Suppressor macrophage (primary cell): ENCODE measurements around the gene NT5C2.
"Not testable (repeated sequence)": the region's sequence is repeated elsewhere in the genome, so short reads cannot be mapped to it uniquely, and the experiment has no call there.

ENCODE experiments used
- DNase-seq, 4 experiments: peaks; one replicate each; pipeline ENCODE4 v3.0.0-alpha.2; 2020 to 2022

The NT5C2 gene

DNA sequence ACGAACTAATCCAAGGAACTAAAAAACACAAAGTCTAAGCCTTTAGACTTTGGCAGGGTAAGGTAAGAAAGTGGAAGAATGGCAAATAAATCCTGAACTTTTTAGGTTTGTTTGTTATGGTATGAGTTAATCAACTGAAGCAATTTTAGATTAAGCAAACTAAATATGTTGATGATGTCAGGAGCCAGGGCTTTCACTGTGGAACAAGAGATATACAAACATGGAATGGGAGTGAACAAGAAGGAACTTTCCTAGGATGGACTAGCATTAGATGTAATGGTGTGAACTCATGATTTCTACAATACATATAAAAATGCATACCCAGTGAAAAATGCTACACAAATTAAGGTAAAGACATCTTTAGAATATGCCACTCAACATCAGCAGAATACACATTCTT, 35.8 kb downstream of the NT5C2 start:
- no peak for DNase-seq

DNA sequence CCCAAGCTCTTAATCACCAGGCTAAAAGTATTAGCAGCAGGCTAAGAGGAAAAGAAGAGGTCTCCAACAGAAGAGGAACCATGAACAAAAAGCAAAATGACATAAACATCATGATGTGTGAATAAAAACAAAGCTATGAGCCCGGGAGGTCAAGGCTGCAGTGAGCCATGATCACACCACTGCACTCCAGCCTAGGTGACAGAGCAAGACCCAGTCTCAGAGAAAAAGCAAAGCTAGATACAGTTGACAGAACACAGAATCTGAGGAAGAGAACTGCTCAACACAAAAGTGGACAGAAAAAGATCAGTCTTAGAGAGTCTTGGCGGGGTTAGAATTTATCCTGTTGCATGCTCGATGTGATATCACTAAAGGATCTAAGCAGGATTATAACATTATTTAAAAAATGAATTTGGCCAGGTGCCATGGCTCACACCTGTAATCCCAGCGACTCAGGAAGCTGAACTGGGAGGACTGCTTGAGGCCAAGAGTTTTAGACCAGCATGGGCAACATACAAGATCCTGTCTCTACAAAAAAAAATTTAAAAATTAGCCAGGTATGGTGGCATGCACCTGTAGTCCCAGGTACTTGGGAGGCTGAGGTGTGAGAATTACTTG, 37.5 kb downstream of the NT5C2 start:
- peak; percentile 13 to 63 (median 46) for DNase-seq

DNA sequence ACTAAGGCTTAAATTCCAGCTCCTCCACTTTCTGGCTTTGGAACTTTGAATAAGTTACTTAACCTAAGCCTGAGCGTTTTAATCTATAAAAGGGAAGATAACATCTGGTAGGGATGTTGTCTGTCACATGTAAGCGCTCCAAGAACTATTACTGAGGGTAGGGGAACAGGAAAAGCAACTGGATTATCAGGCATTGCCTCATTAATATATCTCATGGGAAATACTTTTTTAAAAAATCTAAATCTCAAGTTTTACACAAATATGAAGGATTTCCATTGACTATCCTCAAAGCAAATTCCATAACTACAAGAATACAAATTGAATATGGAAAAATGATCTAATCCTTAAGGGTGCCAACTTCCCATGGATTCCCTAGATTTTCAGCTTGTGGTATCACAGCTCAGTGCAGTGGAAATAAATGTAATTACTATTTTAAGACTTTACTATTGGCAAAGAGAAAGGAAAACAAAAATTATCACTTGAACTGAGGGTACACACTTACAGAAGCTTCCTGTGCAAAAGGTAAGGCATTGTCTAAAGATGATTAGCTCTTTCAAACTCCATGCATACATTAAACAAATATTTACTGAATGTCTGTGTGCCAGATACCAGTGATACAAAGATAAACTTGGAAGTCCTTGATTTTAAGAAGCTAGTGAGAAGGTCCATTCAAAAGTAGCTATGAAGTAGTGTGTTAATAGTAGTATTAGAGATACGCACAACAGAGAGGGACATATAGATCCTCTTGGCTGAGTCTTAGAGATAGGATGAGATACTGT, 38.4 kb downstream of the NT5C2 start:
- peak in 1 of 4 experiments; percentile 27 for DNase-seq

DNA sequence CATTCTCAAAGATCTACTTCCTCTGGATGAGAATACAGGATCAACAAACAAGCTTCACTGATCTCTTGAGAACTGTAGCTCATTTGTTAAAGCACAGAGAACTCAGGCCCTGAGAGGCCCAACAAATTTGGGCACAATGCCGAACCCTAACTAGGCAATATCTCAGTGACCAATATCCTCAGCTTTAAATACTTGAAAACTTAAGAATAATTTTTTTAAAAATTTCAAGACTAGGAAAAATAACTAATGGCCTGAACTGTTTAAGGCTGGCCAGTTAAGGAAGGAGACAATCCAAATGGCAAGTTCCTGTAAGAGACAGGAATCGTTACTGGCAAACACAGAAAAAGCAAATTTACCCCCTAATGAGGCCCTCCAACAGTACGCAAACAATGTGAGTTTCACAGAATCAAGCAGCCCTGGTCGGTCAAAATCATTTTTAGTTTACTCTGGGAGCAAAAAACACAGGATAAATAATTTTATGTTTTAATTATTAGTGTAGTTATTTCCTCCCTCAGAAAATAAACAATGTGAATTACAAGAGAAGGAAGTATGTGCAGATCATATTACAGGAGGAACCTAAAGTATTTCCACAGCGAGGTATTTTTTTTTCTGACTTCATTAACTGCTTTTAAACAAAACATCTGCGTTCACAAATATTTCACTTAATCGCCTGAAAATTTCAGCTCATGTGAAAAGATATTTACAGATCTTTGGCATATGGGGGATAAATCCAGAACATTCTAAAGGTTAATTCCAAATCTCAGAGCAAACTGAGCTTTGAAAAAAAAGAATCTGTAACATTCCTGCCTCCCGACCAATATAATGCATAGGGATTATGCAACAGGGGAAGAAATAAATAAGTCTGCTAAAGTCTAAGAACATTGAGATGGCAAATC, 39.5 kb downstream of the NT5C2 start:
- peak in 2 of 4 experiments; percentile 25 to 38 for DNase-seq

DNA sequence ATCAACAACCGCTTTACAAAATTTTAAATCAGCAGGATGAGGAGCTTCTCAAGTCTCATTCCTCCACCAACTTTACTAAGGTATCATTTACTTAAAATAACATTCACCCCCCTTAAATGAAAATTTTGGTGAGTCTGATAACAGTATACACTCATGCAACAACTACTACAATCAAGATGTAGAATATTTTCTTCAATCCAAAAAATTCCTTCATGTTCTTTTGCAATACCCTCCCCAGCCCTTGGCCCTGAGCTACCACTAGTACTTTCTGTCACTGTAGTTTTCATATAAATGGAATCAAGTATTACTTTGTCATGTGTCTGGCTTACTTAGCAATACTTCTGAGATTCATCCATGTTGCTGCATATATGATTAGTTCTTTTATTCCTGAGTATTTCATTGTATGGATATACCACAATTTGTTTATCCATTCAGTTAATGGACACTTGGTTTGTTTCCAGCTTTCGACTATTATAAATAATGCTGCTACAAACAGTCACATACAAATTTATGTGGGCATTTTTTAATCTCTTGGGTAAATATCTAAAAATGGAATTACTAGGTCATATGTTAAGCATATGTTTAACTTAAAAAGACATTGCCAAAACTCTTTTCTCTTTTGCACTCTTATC, 43.0 kb downstream of the NT5C2 start:
- DNase-seq = no peak

DNA sequence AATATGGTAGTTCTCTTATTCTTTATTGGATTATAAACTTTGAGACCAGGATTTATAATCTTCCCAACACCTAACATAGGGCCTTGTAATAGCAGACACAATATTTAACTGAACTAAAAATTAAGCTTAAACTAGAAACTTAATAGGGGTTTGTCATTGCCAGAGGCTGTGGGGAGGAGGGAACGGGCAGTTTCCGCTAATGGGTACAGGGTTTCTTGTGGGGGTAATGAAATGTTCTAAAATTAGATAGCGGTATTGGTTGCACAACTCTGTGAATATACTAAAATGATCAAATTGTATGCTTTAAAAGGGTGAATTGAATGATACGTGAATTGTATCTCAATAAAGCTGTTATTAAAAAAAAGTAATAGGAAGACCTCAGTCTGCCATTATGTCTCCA, 45.4 kb downstream of the NT5C2 start:
- no peak for DNase-seq

DNA sequence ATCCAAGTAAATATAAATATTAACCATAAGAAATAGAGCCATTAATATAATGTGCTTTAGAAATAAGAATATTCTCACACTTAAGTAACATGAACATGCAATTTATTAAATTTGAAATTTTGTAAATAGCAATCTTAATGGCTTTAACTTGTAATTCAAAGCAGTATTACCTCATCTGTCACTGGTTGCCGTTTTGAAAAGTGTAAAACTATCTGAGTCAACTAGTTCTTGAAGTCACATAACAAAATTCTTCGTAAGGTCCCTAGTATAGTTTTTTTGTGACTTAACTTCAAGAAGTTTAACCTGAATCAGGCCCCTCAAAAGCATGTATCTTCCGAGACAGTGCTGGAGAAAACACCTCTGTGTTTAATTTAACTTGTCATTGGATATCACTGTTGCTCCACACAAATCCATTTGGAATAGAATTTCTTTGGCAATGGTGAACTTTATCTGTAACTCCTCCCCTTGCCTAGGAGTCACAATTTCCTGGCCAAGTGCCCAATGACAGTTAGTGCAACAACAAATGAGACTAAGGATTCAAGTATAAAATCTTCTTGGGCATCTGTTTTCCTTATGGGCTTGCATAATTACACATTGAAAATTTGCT, 47.1 kb downstream of the NT5C2 start:
- peak; percentile 12 to 29 (median 20) for DNase-seq

DNA sequence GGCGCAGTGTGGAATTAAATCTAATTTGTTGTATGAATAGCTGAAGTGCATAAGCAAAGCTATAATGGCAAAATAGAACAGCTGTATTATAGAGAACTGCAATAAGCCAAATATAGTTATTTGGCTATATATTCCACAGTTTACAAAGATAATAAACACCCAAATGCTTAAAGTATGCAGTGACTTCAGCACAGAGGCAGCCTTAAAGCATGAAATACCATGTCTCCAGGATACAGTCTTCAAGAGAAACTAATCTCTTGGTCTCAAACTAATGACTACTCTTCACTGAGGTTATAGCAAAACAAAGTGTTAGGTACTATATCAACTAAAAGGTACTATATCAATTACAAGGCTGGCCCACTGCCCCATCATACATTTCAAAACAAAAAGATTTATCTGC, 48.0 kb downstream of the NT5C2 start:
- no peak for DNase-seq

DNA sequence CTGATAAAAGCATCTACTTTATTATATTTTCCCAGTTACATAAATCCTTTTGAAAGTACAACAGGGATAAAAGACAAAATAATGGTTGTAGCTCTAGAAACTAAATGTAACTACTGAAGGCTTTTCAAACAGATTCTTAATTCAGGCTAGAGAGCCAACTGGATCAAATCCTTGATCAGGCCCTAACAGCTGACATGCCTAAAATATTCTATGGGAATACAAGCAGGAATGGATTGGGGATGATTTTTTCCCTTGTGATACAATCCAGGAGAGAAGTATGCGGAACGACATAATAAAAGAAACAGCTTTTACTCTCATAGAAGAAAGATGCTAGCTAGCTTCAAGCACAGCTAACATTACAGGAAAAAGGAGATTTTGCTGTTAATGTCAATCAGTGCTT, 49.0 kb downstream of the NT5C2 start:
- no peak for DNase-seq

DNA sequence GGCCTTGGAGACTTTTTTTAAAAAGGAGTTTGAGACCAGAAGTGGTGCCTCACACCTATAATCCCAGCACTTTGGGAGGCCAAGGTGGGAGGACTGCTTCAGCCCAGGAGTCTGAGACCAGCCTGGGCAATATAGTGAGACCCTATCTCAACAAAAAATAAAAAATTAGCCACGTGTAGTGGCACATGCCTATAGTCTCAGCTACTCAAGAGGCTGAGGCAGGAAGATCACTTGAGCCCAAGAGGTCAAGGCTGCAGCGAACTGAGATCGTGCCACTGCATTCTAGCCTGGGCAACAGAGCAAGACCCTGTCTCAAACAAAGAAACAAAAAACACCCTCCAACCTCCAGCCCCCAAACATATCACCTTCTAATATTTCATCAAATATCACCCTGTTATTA, 49.4 kb downstream of the NT5C2 start:
- DNase-seq = not testable (repeated sequence)

DNA sequence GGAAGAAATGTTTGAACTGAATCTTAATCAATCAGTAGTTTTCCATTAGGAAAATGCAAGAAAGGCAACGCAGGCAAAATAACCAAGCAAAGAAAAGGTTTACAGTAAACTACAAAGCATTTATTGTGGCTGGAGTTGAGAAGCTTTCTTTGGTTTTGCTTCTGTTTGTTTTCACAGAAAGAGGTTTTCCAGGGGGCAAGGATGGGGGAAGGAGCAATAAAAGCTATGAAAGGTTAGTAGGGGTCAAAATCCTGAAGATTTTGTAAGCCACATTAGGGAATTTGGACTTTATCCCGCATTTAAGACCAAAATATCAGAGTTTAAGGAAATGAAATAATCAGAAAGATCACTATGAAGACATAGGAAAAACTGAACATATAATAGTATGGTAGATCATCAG, 51.1 kb downstream of the NT5C2 start:
- no peak for DNase-seq

DNA sequence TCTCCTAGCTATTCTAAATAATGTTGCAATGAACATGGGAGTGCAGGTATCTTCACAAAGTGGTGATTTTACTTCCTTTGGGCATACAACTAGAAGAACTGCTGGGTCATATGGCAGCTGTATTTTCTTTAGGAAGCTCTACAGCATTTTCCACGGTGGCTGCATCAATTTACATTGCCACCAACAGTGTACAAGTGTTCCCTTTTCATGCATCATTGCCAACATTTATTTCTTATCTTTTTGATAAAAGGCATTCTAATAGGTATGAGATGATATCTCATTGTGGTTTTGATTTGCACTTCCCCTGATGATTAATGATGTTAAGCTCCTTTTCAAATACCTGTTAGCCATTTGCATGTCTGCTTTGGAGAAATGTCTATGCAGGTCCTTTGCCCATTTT, 52.6 kb downstream of the NT5C2 start:
- DNase-seq = no peak

DNA sequence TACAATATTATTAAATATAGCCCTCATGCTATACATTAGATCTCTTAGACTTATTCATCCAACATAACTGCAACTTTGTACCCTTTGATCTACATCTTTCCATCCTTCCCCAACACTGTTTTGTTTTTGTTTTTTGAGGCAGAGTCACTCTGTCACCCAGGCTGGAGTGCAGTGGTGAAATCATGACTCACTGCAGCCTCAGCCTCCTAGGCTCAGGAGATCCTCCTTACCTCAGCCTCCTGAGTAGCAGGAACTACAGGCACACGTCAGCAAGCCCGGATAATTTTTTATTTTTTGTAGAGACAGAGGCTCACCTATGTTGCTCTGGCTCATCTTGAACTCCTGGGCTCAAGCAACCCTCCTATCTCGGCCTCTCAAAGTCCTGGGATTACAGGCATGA, 53.3 kb downstream of the NT5C2 start:
- DNase-seq = peak in 2 of 4 experiments; percentile 16 to 28

DNA sequence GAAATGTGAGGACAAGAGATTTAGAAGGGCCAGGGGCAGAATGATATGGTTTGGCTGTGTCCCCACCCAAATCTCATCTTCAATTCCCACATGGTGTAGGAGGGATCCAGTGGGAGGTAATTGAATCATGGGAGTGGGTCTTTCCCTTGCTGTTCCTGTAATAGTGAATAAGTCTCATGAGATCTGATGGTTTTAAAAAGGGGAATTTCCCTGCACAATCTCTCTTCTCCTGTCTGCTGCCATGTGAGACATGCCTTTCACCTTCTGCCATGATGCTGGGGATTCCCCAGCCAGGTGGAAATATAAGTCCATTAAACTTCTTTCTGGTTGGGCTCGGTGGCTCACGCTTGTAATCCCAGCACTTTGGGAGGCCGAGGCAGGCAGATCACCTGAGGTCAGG, 57.9 kb downstream of the NT5C2 start:
- not testable (repeated sequence) for DNase-seq

DNA sequence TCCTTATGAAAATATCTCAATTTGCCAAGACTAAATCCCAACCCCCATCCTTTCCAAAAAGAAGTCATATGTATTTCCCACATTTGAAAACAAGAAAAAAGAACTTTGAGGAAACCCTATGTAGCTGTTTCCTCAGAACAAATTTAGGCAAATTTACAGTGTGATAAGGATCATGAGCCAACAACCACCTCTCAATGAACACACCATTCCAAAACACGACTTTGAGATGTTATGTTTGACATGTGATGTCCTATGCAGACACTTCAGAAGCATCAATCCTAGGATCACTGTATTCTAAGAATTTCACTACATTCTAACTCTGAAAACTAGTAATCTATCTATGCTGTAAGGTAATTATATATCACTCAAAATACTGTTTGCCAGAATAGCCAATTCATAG, 62.2 kb downstream of the NT5C2 start:
- no peak for DNase-seq

DNA sequence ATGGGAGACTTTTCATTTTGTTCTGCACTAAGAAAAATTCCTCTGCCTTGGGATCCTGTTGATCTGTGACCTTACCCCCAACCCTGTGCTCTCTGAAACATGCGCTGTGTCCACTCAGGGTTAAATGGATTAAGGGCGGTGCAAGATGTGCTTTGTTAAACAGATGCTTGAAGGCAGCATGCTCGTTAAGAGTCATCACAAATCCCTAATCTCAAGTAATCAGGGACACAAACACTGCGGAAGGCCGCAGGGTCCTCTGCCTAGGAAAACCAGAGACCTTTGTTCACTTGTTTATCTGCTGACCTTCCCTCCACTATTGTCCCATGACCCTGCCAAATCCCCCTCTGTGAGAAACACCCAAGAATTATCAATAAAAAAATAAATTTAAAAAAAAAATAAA, 62.9 kb downstream of the NT5C2 start:
- DNase-seq = not testable (repeated sequence)

DNA sequence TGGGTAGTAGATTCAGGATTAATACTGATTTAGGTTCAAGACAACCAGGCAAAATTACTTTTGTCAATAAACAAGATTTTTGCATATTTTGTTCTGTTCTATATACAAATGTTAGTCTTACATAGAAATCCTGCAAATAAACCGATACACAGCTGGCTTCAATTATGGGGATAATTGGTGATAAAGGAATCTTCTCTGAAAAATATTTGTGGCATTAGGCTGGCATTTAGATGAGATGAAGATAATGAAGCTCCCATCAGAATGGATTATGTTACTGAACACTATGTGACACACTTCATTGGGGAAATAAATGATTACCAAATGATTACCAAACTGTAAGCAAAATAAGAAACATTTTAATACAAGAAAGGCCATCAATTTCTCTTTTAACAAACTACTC, 65.8 kb downstream of the NT5C2 start:
- no peak for DNase-seq

DNA sequence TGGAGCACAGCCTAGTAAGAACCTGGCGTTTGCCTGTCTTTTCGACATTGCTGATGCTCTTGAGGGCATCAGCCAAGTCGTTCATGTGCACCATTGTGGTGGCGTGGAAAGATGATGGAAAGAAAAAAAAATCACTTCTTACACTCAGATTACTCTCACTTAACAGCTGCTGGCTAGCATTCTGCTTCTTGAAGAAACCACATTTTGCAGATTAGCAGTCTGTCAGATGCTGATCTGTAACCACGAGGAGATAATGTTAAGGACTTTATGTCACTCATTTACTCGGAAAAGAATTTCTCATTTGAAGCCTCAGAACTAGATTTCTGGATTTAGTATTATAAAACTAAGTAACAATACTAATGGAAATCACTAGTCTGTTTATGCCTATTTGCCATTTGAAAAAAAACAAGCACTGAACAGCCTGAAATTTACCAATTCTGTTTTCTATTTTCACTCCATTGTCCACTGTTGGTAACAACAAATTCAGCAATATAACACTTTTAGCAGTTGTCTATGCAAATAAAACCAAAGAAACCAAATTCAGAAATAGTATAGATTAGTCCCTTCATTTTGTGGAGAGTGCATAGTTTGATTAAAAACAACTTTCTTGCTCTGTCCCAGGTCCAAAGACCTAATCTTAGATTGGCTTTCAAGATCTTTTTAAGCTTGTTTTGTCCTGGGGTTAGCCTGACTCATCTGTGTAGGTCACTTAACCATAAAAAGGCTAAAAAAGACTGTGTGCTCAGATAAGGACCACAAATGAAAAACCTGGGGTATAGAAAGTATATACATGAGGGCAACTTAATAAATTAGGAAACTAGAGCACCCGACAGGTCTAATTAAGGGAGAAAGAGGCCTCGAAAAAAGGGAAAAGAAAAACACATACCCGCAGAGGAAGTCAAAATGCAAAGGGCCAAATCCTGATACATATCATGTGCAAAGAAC, 67.5 kb downstream of the NT5C2 start:
- no peak for DNase-seq

DNA sequence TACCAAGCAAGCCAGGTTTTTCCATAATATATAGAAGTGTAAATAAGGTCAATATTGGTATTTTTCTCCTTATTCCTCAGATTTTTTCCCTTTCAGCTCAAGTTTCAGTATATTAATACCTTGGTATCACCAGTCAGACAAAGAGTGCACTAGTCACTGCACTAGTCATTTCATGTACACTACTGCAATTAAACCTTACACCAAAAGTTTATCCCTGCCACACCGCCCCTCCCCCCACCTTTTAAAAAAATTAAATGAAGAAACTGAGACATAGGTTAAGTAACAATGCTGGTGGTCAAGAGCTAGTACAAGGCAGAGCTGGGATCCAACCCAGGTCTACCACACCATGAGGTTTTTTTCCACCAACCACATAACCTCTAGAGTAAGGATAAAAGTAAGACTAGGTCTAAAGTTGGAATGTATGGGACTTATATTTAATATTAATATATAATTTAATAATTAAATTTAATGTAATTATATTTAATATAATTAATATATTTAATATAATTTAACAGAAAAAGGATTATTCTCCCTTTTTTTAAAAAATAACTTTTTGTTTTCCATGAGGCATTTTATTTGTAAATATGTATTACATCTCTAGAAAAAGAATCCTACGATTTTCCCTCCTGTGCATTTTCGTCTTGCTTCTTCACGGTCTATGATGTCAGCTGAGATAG, 68.5 kb downstream of the NT5C2 start:
- no peak for DNase-seq

DNA sequence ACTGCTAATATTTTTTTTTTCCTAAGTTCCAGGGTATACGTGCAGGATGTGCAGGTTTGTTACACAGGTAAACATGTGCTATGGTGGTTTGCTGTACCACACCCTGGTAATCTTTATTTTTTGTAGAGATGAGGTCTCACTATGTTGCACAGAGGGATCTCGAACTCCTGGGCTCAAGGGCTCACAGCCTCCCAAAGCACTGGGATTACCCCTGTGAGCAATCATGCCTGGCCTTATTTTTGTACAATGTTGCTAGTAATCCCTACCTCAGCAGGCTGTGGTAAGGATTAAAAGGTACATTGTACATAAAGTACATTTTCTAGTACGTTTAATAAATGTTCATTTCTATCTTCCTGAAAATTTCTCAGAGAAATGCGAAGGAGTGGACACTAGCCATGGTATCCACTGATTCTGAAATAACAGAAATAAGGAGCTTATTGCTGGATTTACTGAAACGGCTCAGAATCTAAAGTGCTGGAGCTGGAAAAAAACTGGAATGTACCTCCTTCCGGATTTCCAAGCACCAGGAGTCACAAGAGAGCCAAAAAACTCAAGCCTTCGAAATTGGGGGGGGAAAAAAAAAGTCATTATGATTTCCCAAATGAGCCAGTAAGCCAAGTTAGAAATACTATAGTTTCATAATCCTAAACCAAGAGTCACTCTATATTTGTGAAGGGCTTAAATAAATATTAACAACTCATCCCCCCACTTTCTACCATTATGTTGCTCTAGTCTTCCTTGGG, 69.6 kb downstream of the NT5C2 start:
- no peak for DNase-seq
